Gastrocnemius medialis (tissue), 4 donors: Measurements from ENCODE around the gene KCNK13. TPM values are rescaled to one million over a fixed set of nuclear protein-coding genes. Genes with fewer than 3 reads are reported as not detected.

Experiments used
- ATAC-seq, 2 donors: fragments of 150-250 bp; one replicate each; pipeline ENCODE4 v1.9.1; 2016
- DNase-seq, 2 donors: peaks; one replicate each; pipeline ENCODE4 v3.0.0-alpha.2; 2019
- H3K27ac ChIP-seq, 4 donors: fragments of 200-600 bp; sonication (generic); 1 replicate in 1 of 4; 2 replicates in 3 of 4; pipeline ENCODE4 v1.5.1; 2016 to 2018; ENCODE audit warnings: mild to moderate bottlenecking in 2 of 4, moderate library complexity in 1 of 4
- H3K27me3 ChIP-seq, 3 donors: fragments of 200-600 bp; sonication (generic) in 2 of 3; 1 replicate in 1 of 3; 2 replicates in 2 of 3; pipeline versions ENCODE4 v1.5.1 to v1.6.0; 2016 to 2019; ENCODE audit warnings: mild to moderate bottlenecking in 1 of 3, moderate library complexity in 1 of 3
- H3K36me3 ChIP-seq, 2 donors: fragments of 200-600 bp; sonication (generic) in 1 of 2; one replicate each; pipeline ENCODE4 v1.5.1; 2017 to 2018
- H3K4me1 ChIP-seq, 2 donors: fragments of 200-600 bp; sonication (generic) in 1 of 2; one replicate each; pipeline ENCODE4 v1.5.1; 2016 to 2017; ENCODE audit warnings: mild to moderate bottlenecking in 2 of 2
- H3K4me3 ChIP-seq, 4 donors: fragments of 200-600 bp; sonication (generic) in 3 of 4; 1 replicate in 1 of 4; 2 replicates in 3 of 4; pipeline ENCODE4 v1.5.1; 2016 to 2019; ENCODE audit warnings: mild to moderate bottlenecking in 2 of 4
- H3K9me3 ChIP-seq, 3 donors: fragments of 200-600 bp; sonication (generic) in 2 of 3; 1 replicate in 1 of 3; 2 replicates in 2 of 3; pipeline ENCODE4 v1.5.1; 2016 to 2019
- POLR2A ChIP-seq, 2 donors: fragments of 450-650 bp; IDR thresholded peaks; one replicate each; pipeline ENCODE4 v1.6.1; 2017; ENCODE audit warnings: antibody characterized with exemption in 2 of 2, mild to moderate bottlenecking in 2 of 2, moderate library complexity in 2 of 2
- in situ Hi-C, 4 donors: fragments of 200-750 bp; cut with MboI; loops; one replicate each; pipeline versions ENCODE4 v1.15.0 to v1.8.0; 2017; ENCODE audit warnings: low sequenced_read_pairs in 4 of 4
- intact Hi-C: fragments of 100-400 bp; cut with DNase I; formaldehyde crosslinking; loops from one replicate; pipeline ENCODE4 v1.15.1; 2023; ENCODE audit warnings: low total_unique reads
- total RNA-seq, 4 donors: library from RNA; depleted of rRNA; stranded (reverse); fragments of >200 nt; gene quantifications; one replicate each; pipeline versions ENCODE4 v1.1.0 to v1.2.3, GENCODE V29; 2016
- TF ChIP-seq, protein P1 (sequence below), 5 experiments: fragments of 450-650 bp in 3 of 5; fragments of 200-600 bp in 2 of 5; sonication (generic) in 2 of 5; IDR thresholded peaks in 4 of 5; conservative IDR thresholded peaks in 1 of 5; 1 replicate in 4 of 5; 2 replicates in 1 of 5; pipeline ENCODE4 v1.5.1; 2016 to 2019; ENCODE audit warnings: antibody characterized with exemption in 5 of 5, mild to moderate bottlenecking in 3 of 5, moderate library complexity in 3 of 5

KCNK13 gene
- total RNA-seq, 4 donors from 2014 or later, result not detected

DNA sequence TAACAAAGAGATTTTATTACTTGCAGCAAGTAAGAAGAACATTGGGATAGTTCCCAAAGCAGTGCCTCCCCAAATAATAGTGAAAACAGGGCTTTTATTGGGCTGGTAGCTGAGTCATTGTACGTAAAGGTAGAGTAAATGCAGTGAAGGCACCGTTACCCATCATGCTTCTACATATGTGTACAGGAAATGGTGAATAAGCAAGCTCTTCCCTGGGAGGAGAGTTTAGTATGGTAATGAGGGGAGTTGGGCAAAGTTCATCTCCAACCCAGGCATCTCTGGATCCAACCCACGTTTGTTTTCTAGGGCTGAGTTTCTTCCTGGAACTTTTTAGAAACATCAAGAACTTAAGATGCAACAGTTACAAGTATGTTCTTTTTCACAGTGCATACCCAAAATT is 56.2 kb downstream of the KCNK13 start:
- Histone ChIP-seq H3K4me1 (no peaks in the 10 kb centered on the region), H3K4me3 (no peak overlapping the region), H3K27ac (no peak overlapping the region), H3K9me3 (no peaks in the 10 kb centered on the region), H3K36me3 (no peaks in the 10 kb centered on the region), H3K27me3 (no peaks in the 10 kb centered on the region)
- no peak for TF ChIP-seq POLR2A (IDR thresholded peaks at IDR 0.05)
- TF ChIP-seq, protein P1, sequence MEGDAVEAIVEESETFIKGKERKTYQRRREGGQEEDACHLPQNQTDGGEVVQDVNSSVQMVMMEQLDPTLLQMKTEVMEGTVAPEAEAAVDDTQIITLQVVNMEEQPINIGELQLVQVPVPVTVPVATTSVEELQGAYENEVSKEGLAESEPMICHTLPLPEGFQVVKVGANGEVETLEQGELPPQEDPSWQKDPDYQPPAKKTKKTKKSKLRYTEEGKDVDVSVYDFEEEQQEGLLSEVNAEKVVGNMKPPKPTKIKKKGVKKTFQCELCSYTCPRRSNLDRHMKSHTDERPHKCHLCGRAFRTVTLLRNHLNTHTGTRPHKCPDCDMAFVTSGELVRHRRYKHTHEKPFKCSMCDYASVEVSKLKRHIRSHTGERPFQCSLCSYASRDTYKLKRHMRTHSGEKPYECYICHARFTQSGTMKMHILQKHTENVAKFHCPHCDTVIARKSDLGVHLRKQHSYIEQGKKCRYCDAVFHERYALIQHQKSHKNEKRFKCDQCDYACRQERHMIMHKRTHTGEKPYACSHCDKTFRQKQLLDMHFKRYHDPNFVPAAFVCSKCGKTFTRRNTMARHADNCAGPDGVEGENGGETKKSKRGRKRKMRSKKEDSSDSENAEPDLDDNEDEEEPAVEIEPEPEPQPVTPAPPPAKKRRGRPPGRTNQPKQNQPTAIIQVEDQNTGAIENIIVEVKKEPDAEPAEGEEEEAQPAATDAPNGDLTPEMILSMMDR (IDR thresholded peaks at IDR 0.05 in 4 of 5, conservative IDR thresholded peaks at IDR 0.05 in 1 of 5), result no peak
- DNase-seq (no peak), ATAC-seq (no peak)
- intact Hi-C loops, result no loop called here
- in situ Hi-C loops, result no loop called here

DNA sequence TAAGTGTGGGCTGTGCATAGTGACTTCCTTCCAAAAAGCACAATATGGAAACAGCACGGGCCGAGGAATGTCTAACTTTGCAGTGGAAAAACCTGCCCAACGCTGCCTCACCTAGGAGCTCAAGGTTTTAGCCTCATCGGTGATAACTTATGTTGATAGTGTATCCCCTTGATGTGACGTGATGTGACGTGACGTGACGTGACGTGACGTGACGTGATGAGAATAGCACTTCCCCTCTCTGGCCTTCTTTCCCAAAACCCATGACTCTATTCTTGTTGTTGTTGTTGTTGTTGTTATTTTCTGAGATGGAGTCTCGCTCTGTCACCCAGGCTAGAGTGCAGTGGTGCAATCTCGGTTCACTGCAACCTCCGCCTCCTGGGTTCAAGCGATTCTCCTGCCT is 64.5 kb downstream of the KCNK13 start:
- TF ChIP-seq, protein P1 (IDR thresholded peaks at IDR 0.05 in 4 of 5, conservative IDR thresholded peaks at IDR 0.05 in 1 of 5), result no peak
- TF ChIP-seq POLR2A (IDR thresholded peaks at IDR 0.05), result no peak
- Histone ChIP-seq H3K27ac (no peak overlapping the region), H3K9me3 (no peaks in the 10 kb centered on the region), H3K4me3 (no peak overlapping the region), H3K4me1 (no peaks in the 10 kb centered on the region), H3K36me3 (no peaks in the 10 kb centered on the region), H3K27me3 (no peaks in the 10 kb centered on the region)
- intact Hi-C loops (no loop called here), in situ Hi-C loops (no loop called here)
- ATAC-seq, result no peak
- no peak for DNase-seq

GRCh38 chr14:90132821-90133570 is 71.2 kb downstream of the KCNK13 start:
- Histone ChIP-seq H3K4me1 (no peaks in the 10 kb centered on the region), H3K27me3 (no peaks in the 10 kb centered on the region), H3K27ac (no peak overlapping the region), H3K4me3 (no peak overlapping the region), H3K36me3 (no peaks in the 10 kb centered on the region), H3K9me3 (no peaks in the 10 kb centered on the region)
- intact Hi-C loops (no loop called here), in situ Hi-C loops (no loop called here)
- TF ChIP-seq POLR2A (IDR thresholded peaks at IDR 0.05), result no peak
- TF ChIP-seq, protein P1 (IDR thresholded peaks at IDR 0.05 in 4 of 5, conservative IDR thresholded peaks at IDR 0.05 in 1 of 5), result no peak
- ATAC-seq, result no peak
- no peak for DNase-seq

GRCh38 chr14:90136904-90137303 is 75.1 kb downstream of the KCNK13 start:
- no peak overlapping the region for H3K4me3 ChIP-seq
- ATAC-seq, result no peak
- H3K9me3 ChIP-seq, result no peaks in the 10 kb centered on the region
- DNase-seq, result no peak
- H3K4me1 ChIP-seq, result no peaks in the 10 kb centered on the region
- no peaks in the 10 kb centered on the region for H3K27me3 ChIP-seq
- TF ChIP-seq, protein P1 (IDR thresholded peaks at IDR 0.05 in 4 of 5, conservative IDR thresholded peaks at IDR 0.05 in 1 of 5), result no peak
- no peak for TF ChIP-seq POLR2A (IDR thresholded peaks at IDR 0.05)
- no peaks in the 10 kb centered on the region for H3K36me3 ChIP-seq
- H3K27ac ChIP-seq, result no peak overlapping the region
- in situ Hi-C loops (no loop called here), intact Hi-C loops (no loop called here)

DNA sequence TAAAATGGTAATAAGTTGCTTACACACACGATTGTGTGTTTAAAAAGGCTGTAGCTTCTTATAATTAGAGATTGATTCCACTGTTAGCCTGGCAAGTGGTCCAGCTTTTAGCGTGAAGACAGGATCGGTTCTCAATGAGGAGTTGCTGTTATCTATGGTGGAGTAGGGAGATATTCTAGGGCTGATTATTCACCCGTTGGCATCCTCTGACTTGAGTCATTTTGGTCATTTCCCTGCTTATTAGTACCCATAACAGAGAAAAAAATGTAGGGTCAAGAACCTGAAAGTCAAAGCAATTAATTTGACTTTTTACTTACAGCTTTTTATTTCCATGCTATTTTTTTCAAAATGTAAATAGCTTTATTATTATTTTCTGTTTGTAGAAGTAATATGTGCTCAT is 76.0 kb downstream of the KCNK13 start:
- ATAC-seq, result no peak
- H3K9me3 ChIP-seq, result no peaks in the 10 kb centered on the region
- intact Hi-C loops, result no loop called here

More for the DNA sequence above, 76.0 kb downstream of the KCNK13 start:
- in situ Hi-C loops, result no loop called here
- Histone ChIP-seq H3K27ac (no peak overlapping the region), H3K4me3 (no peak overlapping the region), H3K36me3 (no peaks in the 10 kb centered on the region), H3K27me3 (no peaks in the 10 kb centered on the region), H3K4me1 (no peaks in the 10 kb centered on the region)
- TF ChIP-seq, protein P1 (IDR thresholded peaks at IDR 0.05 in 4 of 5, conservative IDR thresholded peaks at IDR 0.05 in 1 of 5), result no peak
- TF ChIP-seq POLR2A (IDR thresholded peaks at IDR 0.05), result no peak
- no peak for DNase-seq
